Measurements from ENCODE around the gene DPYD. TPM values are rescaled to one million over a fixed set of nuclear protein-coding genes. Genes with fewer than 3 reads are reported as not detected.

DPYD gene
- total RNA-seq, 1 experiment from 2014 or later: 12.8 TPM

DNA sequence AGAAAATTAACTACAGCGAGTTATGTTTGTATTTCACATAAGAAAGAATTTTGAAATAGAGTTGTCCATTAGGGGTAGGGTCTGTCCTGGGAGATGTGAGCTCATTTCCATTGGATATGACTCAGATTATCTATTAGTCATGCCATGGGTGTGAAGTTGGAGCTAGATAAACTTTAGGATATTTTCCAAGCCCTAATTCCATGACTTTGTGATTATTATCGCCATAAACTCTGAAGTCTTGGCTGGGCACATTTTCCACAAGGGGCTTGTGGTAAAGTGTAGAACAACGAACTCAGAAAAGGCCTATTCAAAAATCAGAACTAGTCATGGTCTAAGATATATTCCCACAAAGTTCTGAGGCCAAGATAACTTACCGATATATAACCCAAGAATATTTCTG, 396.6 kb downstream of the DPYD start:
- Histone ChIP-seq H3K79me2 (ENCODE audit: low read length) (no peaks in the 10 kb centered on the region), H3K9me2 (replicated peaks; ENCODE audit: low read length) (no peaks in the 10 kb centered on the region), H3K4me1 (ENCODE audit: insufficient read depth, low read length) (no peaks in the 10 kb centered on the region), H3K9ac (ENCODE audit: low read length) (no peak overlapping the region), H3K9me3 (ENCODE audit: low read length) (no peaks in the 10 kb centered on the region), H3K27me3 (ENCODE audit: low read length) (no peaks in the 10 kb centered on the region), H3K4me2 (ENCODE audit: low read length) (no peak overlapping the region), H3K36me3 (ENCODE audit: low read depth, low read length) (no peaks in the 10 kb centered on the region), H4K20me1 (ENCODE audit: low read length) (no peaks in the 10 kb centered on the region), H2AFZ (ENCODE audit: low read length) (no peak overlapping the region), H3K4me3 (ENCODE audit: low read length) (no peak overlapping the region), H3K27ac (ENCODE audit: low read length) (no peak overlapping the region), H3F3A (ENCODE audit: low read length, unreplicated experiment) (no peaks in the 10 kb centered on the region)
- POLR2A ChIA-PET (ENCODE audit: unreplicated experiment): no interaction called here
- TF ChIP-seq EZH2phosphoT487 (IDR thresholded peaks at IDR 0.05; ENCODE audit: borderline replicate concordance, low read length) (no peak), EZH2 (IDR thresholded peaks at IDR 0.05; ENCODE audit: low read length, unreplicated experiment) (no peak)
- TF ChIP-seq, protein P1, sequence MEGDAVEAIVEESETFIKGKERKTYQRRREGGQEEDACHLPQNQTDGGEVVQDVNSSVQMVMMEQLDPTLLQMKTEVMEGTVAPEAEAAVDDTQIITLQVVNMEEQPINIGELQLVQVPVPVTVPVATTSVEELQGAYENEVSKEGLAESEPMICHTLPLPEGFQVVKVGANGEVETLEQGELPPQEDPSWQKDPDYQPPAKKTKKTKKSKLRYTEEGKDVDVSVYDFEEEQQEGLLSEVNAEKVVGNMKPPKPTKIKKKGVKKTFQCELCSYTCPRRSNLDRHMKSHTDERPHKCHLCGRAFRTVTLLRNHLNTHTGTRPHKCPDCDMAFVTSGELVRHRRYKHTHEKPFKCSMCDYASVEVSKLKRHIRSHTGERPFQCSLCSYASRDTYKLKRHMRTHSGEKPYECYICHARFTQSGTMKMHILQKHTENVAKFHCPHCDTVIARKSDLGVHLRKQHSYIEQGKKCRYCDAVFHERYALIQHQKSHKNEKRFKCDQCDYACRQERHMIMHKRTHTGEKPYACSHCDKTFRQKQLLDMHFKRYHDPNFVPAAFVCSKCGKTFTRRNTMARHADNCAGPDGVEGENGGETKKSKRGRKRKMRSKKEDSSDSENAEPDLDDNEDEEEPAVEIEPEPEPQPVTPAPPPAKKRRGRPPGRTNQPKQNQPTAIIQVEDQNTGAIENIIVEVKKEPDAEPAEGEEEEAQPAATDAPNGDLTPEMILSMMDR (conservative IDR thresholded peaks at IDR 0.05; ENCODE audit: low read depth, low read length): no peak
- no peak for ATAC-seq
- CTCF ChIA-PET: no interaction called here
- intact Hi-C loops (cut with micrococcal nuclease): loop anchor here (2.0 kb wide), 1 partner anchor 279 kb away; no protein-coding TSS in a partner anchor
- no peak for DNase-seq
- no TSS peak for BruUV-seq (replicated peaks)

DNA sequence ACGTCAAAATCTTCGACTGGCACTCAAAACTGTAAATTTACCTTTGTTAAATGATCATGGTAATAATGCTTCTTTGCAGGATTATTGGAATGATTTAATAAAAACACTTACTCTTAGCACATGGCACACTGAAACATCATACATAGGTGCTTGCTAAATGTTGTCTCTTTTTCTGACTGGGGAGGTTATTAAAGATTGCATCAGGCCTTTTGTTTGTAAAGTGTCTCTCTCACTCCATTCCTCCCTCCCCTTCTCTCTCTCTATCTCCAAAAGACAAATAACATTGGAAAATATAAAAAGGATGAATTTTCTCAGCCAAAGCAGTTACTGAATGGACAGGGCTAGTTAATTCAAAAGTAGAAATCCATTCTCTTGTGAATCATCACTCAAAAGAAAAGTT, 404.2 kb downstream of the DPYD start:
- Histone ChIP-seq H3K27ac (ENCODE audit: low read length) (no peak overlapping the region), H3K4me2 (ENCODE audit: low read length) (no peak overlapping the region), H3K27me3 (ENCODE audit: low read length) (no peaks in the 10 kb centered on the region), H4K20me1 (ENCODE audit: low read length) (no peaks in the 10 kb centered on the region), H3K4me1 (ENCODE audit: insufficient read depth, low read length) (no peaks in the 10 kb centered on the region), H3K36me3 (ENCODE audit: low read depth, low read length) (no peaks in the 10 kb centered on the region), H3F3A (ENCODE audit: low read length, unreplicated experiment) (no peaks in the 10 kb centered on the region), H2AFZ (ENCODE audit: low read length) (no peak overlapping the region), H3K9me3 (ENCODE audit: low read length) (no peaks in the 10 kb centered on the region), H3K9me2 (replicated peaks; ENCODE audit: low read length) (no peaks in the 10 kb centered on the region), H3K9ac (ENCODE audit: low read length) (no peak overlapping the region), H3K4me3 (ENCODE audit: low read length) (no peak overlapping the region), H3K79me2 (ENCODE audit: low read length) (no peaks in the 10 kb centered on the region)
- no peak for TF ChIP-seq EZH2 (IDR thresholded peaks at IDR 0.05; ENCODE audit: low read length, unreplicated experiment)
- TF ChIP-seq, protein P1 (conservative IDR thresholded peaks at IDR 0.05; ENCODE audit: low read depth, low read length): no peak
- TF ChIP-seq EZH2phosphoT487 (IDR thresholded peaks at IDR 0.05; ENCODE audit: borderline replicate concordance, low read length): no peak
- POLR2A ChIA-PET (ENCODE audit: unreplicated experiment): no interaction called here
- BruUV-seq (replicated peaks): no TSS peak
- no peak for ATAC-seq
- intact Hi-C loops (cut with micrococcal nuclease): no loop called here
- no peak for DNase-seq
- CTCF ChIA-PET: no interaction called here

DNA sequence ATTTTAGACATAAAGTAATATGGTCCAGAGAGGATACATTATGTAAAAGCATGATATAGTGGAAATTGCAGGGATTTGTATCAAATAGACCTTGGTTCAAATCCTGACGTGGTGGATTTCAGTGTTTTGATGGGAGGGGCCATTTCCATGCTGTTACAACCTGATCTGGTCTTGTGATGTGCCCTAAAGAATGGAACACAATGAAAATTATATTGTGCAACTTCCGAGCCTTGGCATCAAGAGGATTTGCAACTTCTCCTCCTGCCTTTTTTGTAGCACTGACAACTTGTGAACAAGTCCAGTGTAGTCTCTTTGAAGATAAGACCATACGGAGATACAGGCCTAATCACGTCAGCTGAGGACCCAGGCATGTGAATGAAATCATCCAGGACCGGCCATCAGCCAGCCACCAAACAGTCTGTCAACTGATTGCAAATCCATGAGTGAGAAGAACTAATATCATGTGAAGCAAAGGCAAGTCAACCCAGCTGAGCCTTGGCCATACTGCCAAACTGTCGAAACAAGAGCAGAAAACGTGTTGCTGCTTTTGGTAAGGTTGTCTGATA, 412.1 kb downstream of the DPYD start:
- H3K4me3 ChIP-seq (ENCODE audit: low read length): no peak overlapping the region
- POLR2A ChIA-PET (ENCODE audit: unreplicated experiment): no interaction called here
- no peak for DNase-seq
- intact Hi-C loops (cut with micrococcal nuclease): no loop called here
- H3K79me2 ChIP-seq (ENCODE audit: low read length): no peaks in the 10 kb centered on the region
- H4K20me1 ChIP-seq (ENCODE audit: low read length): no peaks in the 10 kb centered on the region
- ATAC-seq: no peak
- CTCF ChIA-PET: no interaction called here
- no peaks in the 10 kb centered on the region for H3K9me3 ChIP-seq (ENCODE audit: low read length)
- H3K4me2 ChIP-seq (ENCODE audit: low read length): no peak overlapping the region
- no peaks in the 10 kb centered on the region for H3K9me2 ChIP-seq (replicated peaks; ENCODE audit: low read length)
- TF ChIP-seq, protein P1 (conservative IDR thresholded peaks at IDR 0.05; ENCODE audit: low read depth, low read length): no peak
- no peak for TF ChIP-seq EZH2phosphoT487 (IDR thresholded peaks at IDR 0.05; ENCODE audit: borderline replicate concordance, low read length)
- TF ChIP-seq EZH2 (IDR thresholded peaks at IDR 0.05; ENCODE audit: low read length, unreplicated experiment): no peak
- no peak overlapping the region for H3K27ac ChIP-seq (ENCODE audit: low read length)
- BruUV-seq (replicated peaks): no TSS peak
- H3K36me3 ChIP-seq (ENCODE audit: low read depth, low read length): no peaks in the 10 kb centered on the region
- H3F3A ChIP-seq (ENCODE audit: low read length, unreplicated experiment): no peaks in the 10 kb centered on the region
- H2AFZ ChIP-seq (ENCODE audit: low read length): no peak overlapping the region
- no peak overlapping the region for H3K9ac ChIP-seq (ENCODE audit: low read length)
- no peaks in the 10 kb centered on the region for H3K27me3 ChIP-seq (ENCODE audit: low read length)
- no peaks in the 10 kb centered on the region for H3K4me1 ChIP-seq (ENCODE audit: insufficient read depth, low read length)

All from PC-3 (cell line).